Endodermal cell (in vitro differentiated cells): Measurements from ENCODE around the gene UNC50. TPM values are rescaled to one million over a fixed set of nuclear protein-coding genes. Genes with fewer than 3 reads are reported as not detected.

Experiments
- DNase-seq: peaks from one replicate; pipeline ENCODE4 v3.0.0-alpha.2; 2017
- H3K27ac ChIP-seq: 2 replicates; pipeline ENCODE4 v1.5.1; 2013; ENCODE audit warnings: mild to moderate bottlenecking, low read depth, low read length, moderate library complexity
- H3K27me3 ChIP-seq: 2 replicates; pipeline ENCODE4 v1.6.1; 2013; ENCODE audit warnings: mild to moderate bottlenecking, low read length, moderate library complexity; ENCODE audit not compliant: insufficient read depth, control insufficient read depth, poor library complexity, severe bottlenecking
- H3K36me3 ChIP-seq: 2 replicates; pipeline ENCODE4 v1.7.0; 2013; ENCODE audit warnings: mild to moderate bottlenecking, low read length, moderate library complexity; ENCODE audit not compliant: control insufficient read depth, insufficient read depth
- H3K4me1 ChIP-seq: one replicate; pipeline ENCODE4 v1.7.0; 2013; ENCODE audit warnings: low read length; ENCODE audit not compliant: control insufficient read depth, insufficient read depth
- H3K4me3 ChIP-seq: 2 replicates; pipeline ENCODE4 v1.5.1; 2013; ENCODE audit warnings: mild to moderate bottlenecking, low read length, moderate library complexity
- H3K9ac ChIP-seq: 2 replicates; pipeline ENCODE4 v1.6.1; 2013; ENCODE audit warnings: mild to moderate bottlenecking, low read length, moderate library complexity; ENCODE audit not compliant: poor library complexity, severe bottlenecking; ENCODE audit errors: extremely low read depth
- H3K9me3 ChIP-seq: 2 replicates; pipeline ENCODE4 v1.6.1; 2013; ENCODE audit warnings: mild to moderate bottlenecking, low read length, moderate library complexity; ENCODE audit not compliant: control insufficient read depth
- H3K27ac Mint-ChIP-seq: 2 replicates; pipeline ENCODE4 v1.8.0; 2020; ENCODE audit warnings: mixed read lengths
- H3K27me3 Mint-ChIP-seq: 2 replicates; pipeline ENCODE4 v1.8.0; 2021; ENCODE audit warnings: mild to moderate bottlenecking, mixed read lengths; ENCODE audit not compliant: insufficient read depth
- H3K36me3 Mint-ChIP-seq: 2 replicates; pipeline ENCODE4 v1.8.0; 2020; ENCODE audit warnings: low read depth, mixed read lengths
- H3K4me1 Mint-ChIP-seq: 2 replicates; pipeline ENCODE4 v1.8.0; 2020; ENCODE audit warnings: mixed read lengths
- H3K4me3 Mint-ChIP-seq: 2 replicates; pipeline ENCODE4 v1.8.0; 2020; ENCODE audit warnings: mild to moderate bottlenecking, moderate library complexity, mixed read lengths
- H3K9me3 Mint-ChIP-seq: 2 replicates; pipeline ENCODE4 v1.8.0; 2020; ENCODE audit warnings: mild to moderate bottlenecking, mixed read lengths
- WGBS, 2 experiments: methylation state at CpG; one replicate each; pipeline versions ENCODE4 v1.1.5 to v1.1.7; 2013; ENCODE audit warnings: missing lambda C conversion rate in 2 of 2, mixed read lengths in 1 of 2; ENCODE audit not compliant: insufficient coverage in 1 of 2, insufficient read length in 1 of 2; 5-methylcytosine and 5-hydroxymethylcytosine counted together
- total RNA-seq, 2 donors: library from RNA; stranded (reverse); fragmentation: NEBNext Ultra II Directional in 1 of 2; extraction: Animal tissue kit (Norgen Biotek cat#: 25700) in 1 of 2; gene quantifications; 2 replicates in 1 of 2; 3 replicates in 1 of 2; pipeline ENCODE4 v1.2.1, GENCODE V29; 2021
- TF ChIP-seq, protein P1 (sequence below): fragments of 200-600 bp; sonication (generic); conservative IDR thresholded peaks from 2 replicates; pipeline ENCODE4 v1.5.0; 2021; ENCODE audit warnings: antibody characterized with exemption, mild to moderate bottlenecking

The UNC50 gene
- total RNA-seq, 2 donors from 2014 or later, result 81.2 to 82.8 TPM

DNA sequence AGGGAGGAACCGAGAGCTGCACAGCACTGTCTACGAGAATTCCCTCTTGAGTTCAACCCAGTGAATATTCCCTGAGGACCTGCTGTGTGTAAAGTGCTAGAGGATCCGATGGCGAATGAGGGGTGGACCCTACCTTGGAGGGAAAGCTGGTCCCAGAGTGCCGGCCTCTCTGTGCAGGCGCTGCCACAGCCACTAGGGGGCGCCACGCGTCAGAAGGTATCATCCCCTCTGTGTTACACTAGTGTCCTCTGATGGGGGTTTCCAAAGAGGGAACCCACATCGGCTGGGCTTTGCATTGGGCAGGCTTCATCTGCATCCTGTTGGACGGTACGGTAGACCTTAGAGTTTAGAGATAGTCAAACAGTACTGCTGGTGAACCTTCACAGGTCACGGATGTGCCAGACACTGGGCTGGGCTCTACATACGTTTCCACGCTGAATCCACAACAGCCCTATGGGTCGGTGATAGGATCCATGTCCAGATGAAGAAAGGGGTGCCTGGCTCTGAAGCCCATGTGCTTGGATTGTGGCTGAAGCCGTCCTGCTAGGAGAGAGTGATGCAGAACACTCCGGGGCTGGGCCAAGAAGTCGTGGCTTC lies 39.1 kb upstream of the UNC50 start:
- Mint-ChIP-seq H3K27me3 (no peaks in the 10 kb centered on the region), H3K9me3 (no peaks in the 10 kb centered on the region), H3K4me1 (no peaks in the 10 kb centered on the region), H3K27ac (peak overlapping the region; percentile 72), H3K36me3 (peaks cover 82% of the 10 kb centered on the region), H3K4me3 (no peak overlapping the region)
- peak; percentile 93 for DNase-seq
- TF ChIP-seq, protein P1, sequence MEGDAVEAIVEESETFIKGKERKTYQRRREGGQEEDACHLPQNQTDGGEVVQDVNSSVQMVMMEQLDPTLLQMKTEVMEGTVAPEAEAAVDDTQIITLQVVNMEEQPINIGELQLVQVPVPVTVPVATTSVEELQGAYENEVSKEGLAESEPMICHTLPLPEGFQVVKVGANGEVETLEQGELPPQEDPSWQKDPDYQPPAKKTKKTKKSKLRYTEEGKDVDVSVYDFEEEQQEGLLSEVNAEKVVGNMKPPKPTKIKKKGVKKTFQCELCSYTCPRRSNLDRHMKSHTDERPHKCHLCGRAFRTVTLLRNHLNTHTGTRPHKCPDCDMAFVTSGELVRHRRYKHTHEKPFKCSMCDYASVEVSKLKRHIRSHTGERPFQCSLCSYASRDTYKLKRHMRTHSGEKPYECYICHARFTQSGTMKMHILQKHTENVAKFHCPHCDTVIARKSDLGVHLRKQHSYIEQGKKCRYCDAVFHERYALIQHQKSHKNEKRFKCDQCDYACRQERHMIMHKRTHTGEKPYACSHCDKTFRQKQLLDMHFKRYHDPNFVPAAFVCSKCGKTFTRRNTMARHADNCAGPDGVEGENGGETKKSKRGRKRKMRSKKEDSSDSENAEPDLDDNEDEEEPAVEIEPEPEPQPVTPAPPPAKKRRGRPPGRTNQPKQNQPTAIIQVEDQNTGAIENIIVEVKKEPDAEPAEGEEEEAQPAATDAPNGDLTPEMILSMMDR, result peak; percentile 99
- Histone ChIP-seq H3K9me3 (no peaks in the 10 kb centered on the region), H3K27me3 (no peaks in the 10 kb centered on the region), H3K9ac (no peak overlapping the region), H3K4me1 (no peaks in the 10 kb centered on the region), H3K4me3 (no peak overlapping the region), H3K36me3 (peaks cover 97% of the 10 kb centered on the region), H3K27ac (no peak overlapping the region)
- 69 to 72% methylated on average over 16 to 19 of the region's 19 CpGs for WGBS, 2 experiments

DNA sequence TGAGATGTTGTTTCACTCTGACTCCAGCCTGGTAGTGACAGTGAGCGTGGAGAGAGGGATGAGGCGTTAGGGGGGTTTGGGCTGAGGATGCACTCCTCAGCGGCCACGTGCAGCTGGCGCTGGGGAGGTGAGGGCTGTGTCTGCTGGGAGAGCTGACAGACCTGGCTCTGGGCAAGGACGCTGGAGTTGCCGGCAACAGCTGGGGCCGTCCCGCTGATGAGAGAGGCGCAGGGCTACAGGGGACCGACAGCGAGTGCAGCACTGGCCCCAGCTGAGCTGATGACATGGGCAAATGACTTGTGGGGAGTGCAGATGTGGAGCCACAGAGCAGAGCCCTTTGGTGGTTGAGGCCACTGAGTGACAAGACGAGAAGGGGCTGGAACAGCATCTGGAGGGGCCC lies 38.5 kb upstream of the UNC50 start:
- H3K27ac Mint-ChIP-seq, result peak overlapping the region; percentile 72
- WGBS, 2 experiments, result 94 to 98% methylated on average over 10 to 13 of the region's 13 CpGs

DNA sequence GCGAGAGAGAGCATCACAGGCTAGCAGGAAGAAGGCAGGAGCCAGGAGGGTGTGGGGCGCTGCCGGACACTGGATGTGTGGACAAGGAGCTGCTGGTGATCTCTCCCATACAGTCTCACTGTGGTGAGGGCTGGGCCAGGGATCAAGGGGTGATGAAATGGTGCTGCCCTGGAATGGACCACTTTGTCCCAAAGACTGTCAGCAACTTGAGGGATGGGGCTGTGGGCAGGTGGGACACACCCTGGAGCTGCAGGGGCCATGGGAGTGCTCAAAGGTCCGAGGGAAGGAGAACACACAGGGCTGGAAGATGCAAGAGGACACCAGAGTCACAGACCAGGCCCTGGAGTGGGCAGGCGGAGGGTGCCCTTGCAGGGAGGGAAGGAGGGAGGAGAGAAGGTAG lies 38.0 kb upstream of the UNC50 start:
- Histone ChIP-seq H3K9ac (no peak overlapping the region), H3K9me3 (no peaks in the 10 kb centered on the region), H3K4me1 (no peaks in the 10 kb centered on the region), H3K27ac (no peak overlapping the region), H3K27me3 (no peaks in the 10 kb centered on the region), H3K4me3 (no peak overlapping the region), H3K36me3 (peaks cover 98% of the 10 kb centered on the region)
- H3K9me3 Mint-ChIP-seq, result no peaks in the 10 kb centered on the region
- H3K27ac Mint-ChIP-seq, result no peak overlapping the region
- TF ChIP-seq, protein P1, result no peak
- DNase-seq, result no peak
- H3K36me3 Mint-ChIP-seq, result peaks cover 80% of the 10 kb centered on the region
- H3K27me3 Mint-ChIP-seq, result no peaks in the 10 kb centered on the region
- no peak overlapping the region for H3K4me3 Mint-ChIP-seq
- WGBS, 2 experiments, result 92 to 94% methylated on average over 2 to 5 of the region's 5 CpGs
- H3K4me1 Mint-ChIP-seq, result no peaks in the 10 kb centered on the region

More for the DNA sequence above, 38.5 kb upstream of the UNC50 start:
- no peak overlapping the region for H3K27ac ChIP-seq
- H3K4me3 ChIP-seq, result no peak overlapping the region
- no peaks in the 10 kb centered on the region for H3K4me1 ChIP-seq
- Mint-ChIP-seq H3K36me3 (peaks cover 80% of the 10 kb centered on the region), H3K4me3 (no peak overlapping the region), H3K4me1 (no peaks in the 10 kb centered on the region), H3K27me3 (no peaks in the 10 kb centered on the region), H3K9me3 (no peaks in the 10 kb centered on the region)
- no peaks in the 10 kb centered on the region for H3K9me3 ChIP-seq
- peaks cover 98% of the 10 kb centered on the region for H3K36me3 ChIP-seq
- no peak overlapping the region for H3K9ac ChIP-seq
- no peak for DNase-seq
- TF ChIP-seq, protein P1, result no peak
- H3K27me3 ChIP-seq, result no peaks in the 10 kb centered on the region
